ENCODE results near the gene FAM222A.

The FAM222A gene

DNA sequence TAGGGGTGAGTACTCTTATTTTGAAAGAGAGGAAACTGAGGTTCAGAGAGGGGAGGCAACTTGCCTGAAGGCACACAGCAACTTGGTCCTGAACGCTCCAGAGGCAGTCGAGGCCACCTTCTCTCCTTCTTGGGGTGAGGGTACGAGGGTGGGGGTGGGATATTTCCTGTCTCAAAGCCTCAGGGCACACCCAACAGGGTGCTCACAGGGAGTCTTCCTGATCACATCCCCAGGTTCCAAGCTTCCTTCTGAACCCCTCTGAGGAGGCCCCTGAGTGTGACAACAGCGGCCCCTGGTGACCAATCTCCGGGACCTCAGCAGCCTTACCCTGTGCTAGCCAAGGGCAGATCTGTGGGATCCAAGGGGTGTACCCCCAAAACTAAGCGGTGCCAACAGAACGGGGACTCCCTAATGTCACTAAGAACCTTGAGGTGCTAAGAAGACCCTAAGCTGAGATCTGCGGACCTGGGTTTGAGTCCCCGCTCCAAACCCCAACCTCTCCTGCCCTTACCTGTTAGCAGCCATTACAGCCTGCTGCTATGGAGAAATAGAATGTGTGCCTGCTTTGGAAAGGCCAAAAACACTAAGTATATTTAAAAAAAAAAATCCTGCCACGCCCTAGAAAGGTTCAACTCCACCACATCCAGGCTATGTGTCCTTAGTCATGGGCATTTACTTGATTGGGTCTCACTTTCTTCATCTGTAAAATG, 61.7 kb downstream of the FAM222A start:
- DNase-seq = peak; percentile 78

DNA sequence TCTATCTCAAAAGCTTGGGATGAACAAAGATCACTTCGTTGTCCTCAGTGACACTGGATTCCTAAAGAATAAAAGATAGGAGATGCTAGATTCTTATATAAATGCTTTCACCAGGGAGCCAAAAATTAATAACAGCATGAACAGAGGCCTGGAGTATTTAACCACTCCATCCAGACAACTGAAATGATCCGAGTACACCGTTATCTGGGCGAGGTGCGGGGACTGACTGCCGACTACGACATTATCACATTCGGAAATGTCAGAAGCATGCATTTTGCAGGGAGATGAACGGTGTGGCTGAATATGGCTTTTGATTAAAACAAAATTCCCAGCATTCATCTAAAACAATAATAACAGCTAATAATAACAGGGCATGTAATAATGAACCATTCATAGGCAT, 63.0 kb downstream of the FAM222A start:
- DNase-seq = no peak

DNA sequence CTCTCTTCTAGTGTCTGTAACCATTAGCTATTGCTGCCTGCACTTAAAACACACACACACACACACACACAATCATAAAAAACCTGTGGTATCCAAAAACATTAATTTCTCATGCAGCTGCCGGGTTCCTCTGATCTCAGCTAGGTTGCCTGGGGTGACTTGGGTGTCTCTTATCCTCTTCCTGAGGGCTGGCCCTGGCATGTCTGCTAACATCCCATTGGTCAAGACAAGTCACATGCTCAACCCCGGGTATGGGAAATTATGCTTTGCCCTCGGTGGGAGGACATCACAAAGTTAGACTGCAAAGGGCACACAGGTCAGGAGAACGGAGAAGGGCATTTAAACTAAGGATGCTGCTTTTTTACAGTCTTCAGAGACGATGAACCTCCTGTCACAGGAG, 63.9 kb downstream of the FAM222A start:
- no peak for DNase-seq

DNA sequence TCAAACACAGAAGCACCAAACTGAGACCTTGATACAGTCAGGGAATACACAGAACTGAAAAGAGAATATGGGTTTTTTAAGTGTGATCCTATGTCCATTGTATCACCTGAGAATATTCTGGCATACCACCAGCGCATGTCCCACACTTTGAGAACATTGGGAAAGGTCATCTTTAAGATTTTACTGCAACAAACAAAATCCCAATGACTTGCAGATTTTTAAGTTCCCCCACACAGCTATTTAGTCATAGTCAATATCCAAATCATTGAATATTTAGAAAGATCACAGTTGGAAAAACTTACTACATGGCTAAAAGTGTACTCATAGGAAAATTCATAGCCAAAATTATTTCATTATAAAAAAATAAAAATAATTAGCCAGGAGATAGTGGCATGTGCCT, 65.1 kb downstream of the FAM222A start:
- no peak for DNase-seq

DNA sequence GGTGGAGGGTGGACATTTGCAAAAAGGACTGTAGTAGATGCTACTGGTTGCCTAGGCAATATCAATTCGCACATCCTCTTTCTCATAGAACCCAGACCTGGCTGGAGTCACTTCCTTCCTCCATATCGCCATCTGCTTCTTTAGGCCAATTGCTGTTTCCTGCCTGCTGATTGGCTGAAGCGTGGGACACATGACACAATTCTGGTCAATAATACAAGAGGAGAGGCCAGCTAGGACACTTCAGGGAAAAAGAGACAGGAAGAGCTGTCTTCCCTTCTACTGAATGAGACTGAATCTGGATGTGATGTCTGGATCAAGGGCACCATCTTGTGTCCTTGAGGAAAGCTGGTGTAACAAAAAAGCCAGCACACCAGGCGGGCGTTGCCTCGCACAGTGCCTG, 65.8 kb downstream of the FAM222A start:
- no peak for DNase-seq

DNA sequence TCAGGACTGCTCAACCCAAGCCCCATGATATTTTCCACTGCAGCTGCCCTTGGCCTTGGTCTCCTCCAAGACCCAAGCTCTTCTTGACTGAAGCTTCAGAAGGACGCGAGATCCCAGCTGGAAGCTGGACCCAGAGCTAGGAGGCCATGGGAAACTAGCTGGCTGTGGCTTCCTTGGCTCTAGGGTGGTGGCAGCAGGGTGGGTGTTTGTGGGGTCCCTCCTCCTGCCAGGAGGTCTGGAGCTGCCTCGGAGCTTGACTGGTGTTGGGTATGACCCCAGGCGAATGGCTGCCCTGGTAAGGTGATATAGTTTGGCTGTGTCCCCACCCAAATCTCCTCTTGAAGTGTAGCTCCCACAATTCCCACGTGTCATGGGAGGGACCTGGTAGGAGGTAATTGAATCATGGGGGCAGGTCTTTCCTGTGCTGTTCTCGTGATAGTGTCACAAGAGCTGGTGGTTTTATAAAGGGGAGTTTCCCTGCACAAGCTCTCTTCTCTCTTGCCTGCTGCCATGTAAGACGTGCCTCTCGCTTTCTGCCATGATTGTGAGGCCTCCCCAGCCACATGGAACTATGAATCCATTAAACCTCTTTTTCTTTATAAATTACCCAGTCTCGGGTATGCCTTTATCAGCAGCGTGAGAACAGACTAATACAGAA, 68.2 kb downstream of the FAM222A start:
- no peak for DNase-seq

DNA sequence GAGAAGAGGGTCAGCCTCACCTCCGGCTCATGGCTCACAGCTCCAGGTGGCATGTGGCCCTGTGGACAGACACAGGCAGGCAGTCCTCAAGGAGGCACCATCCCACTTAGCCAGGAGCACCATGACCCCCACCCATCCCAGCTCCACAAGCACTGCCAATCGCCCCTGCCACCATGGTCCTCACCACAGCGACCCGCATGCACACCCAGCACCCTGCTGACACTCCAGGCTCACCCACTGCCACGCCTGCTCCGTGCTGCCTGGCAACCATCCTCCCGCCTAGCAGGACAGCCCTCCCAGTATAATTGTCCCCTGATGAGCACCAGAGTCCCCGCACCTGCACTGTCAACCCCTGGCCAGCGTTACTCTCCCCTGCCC, 68.7 kb downstream of the FAM222A start:
- no peak for DNase-seq

DNA sequence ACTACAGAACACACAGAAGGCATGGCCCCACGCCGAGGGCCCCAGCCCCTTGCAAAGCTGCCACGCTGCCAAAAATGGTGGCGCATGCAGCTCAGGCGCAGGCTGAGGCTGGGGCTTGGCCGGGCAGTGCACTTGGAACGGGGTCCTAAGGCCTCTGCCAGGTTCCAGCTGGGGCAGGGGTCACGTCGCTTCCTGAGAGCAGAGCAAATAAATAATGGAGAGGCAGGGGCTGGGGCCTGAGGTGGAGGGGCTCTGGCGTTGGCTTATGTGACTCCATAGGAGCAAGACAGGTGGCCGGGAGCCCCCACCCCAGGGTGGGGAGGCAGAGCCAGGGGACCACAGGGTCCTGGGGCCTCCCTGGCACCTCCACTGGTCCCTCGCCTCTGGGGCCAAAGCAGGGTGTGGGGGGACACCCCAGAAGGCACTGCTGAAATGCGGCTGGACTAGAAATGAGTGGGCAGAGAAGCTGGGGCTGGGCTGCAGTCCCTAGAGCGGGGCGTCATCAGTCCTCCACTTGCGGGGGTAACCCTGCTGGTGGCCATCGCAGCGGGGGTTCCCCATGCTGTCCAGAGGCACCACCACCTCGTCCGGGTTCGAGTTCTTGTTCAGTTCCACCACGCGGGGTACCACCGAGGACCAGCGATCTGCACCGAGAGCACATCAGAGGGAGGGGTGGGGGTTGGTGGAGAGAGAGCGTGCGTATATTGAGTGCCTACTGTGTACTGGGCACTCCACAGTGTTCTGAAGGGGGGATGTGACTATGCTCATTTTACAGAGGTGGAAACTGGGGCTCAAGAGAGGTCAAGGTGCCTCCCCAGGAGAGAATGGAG, 69.7 kb downstream of the FAM222A start:
- DNase-seq = no peak

DNA sequence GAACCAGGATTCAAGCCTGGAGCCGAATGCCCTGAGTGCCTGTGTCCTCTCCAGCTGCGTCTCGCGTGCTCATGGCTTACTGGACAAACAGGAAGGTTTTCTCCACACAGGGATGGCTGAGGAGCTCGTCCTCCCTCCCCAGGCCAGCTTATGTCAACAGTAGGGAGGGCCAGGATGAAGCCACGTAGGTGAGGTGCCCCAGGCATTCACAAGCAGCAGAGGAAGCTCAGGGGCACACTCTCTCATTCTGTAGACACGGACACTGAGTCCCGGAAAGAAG, 70.3 kb downstream of the FAM222A start:
- DNase-seq = no peak

DNA sequence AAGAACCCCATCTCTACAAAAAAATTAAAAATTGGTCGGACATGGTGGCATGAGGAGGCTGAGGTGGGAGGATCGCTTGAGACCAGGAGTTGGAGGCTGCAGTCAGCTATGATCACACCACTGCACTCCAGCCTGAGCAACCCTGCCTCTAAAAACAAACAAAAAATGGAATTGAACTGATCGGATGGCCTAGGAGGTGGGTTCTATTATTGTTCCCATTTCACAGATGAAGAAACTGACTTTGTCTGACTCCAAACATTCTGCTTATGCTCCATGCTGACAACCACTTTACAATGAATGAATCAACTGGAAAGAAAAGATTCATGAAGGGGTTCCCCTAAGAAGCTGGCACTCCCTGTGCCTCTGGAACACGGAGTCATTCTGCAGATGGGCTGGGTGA, 72.2 kb downstream of the FAM222A start:
- DNase-seq = no peak

DNA sequence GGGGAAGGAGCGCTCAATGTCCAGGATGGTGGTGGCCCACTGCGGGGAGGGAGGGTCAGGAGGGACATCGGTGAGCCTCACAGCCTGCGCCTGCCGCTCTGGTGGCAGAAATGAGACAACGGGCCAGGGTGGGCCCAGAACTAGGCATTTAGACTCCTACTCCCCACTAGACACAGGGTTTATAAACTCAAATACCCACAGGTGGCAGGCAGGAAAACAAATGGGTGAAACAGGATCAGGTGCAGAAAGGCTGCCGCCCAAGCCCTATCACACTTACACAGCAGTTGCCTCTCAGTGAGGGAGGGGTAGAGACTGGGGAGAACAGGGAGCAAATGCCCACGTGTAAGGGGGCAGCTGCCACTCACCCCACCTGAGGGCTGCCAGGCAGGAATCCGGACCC, 73.2 kb downstream of the FAM222A start:
- no peak for DNase-seq

DNA sequence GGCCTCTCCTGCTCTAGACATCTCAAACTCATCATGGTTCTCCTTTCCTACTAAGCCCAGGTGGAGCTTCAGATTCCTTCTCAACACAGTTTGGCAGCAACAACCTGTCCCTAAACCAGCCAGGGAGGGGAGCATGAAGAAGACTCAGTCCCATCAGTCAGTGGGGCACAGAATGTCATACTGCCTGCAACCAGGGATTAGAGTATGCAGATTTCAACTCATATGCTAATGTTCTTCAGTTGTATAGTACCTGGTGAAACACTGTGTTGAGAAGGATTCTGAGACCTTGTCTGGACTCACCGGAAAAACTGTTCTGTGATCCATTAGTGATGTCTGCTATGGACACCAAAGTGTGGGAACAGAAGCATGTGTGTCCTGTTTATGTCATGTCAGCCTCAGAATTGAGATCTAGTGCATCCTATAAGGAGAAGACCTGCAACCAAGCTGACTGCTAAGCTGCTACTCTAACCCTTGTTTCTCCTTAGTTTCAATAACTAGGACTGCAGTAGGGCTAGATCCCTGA, 76.0 kb downstream of the FAM222A start:
- no peak for DNase-seq

DNA sequence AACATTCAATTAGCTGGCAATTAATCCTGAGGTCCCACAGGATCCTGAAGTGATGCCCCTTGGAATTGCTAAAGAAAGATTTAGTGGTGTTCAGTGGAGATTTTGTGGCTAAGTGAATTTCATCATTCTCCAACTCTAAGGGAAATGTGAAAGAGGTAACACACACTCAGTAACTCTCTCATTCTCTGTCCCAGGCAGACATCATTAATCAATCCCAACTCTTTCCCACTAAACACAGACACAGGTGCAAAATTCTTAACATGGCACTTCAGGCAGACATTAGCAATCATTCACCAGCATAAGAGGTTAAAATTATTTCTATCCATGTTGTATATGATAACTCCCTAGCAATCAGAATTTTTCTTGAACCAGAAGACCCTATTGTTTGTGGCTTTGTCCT, 79.4 kb downstream of the FAM222A start:
- no peak for DNase-seq

DNA sequence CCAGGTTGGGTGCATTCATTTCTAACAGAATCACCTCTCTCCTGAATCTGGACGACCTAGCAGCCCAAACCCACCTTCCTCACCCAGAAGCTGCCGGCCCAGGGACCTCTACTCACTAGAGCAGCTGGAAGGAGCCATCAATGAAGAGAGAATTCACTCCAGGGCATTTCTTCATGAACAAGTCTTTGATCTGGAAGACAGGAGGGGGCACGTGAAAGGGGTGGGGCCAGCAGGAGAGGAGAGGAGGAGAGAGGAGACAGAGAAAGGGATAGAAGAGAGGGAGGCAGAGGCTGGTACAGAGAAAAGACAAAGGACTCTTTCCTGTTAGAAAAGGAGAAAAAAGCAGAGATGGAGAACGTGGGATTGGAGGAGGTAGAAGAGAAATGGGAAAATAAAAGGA, 79.8 kb downstream of the FAM222A start:
- no peak for DNase-seq

DNA sequence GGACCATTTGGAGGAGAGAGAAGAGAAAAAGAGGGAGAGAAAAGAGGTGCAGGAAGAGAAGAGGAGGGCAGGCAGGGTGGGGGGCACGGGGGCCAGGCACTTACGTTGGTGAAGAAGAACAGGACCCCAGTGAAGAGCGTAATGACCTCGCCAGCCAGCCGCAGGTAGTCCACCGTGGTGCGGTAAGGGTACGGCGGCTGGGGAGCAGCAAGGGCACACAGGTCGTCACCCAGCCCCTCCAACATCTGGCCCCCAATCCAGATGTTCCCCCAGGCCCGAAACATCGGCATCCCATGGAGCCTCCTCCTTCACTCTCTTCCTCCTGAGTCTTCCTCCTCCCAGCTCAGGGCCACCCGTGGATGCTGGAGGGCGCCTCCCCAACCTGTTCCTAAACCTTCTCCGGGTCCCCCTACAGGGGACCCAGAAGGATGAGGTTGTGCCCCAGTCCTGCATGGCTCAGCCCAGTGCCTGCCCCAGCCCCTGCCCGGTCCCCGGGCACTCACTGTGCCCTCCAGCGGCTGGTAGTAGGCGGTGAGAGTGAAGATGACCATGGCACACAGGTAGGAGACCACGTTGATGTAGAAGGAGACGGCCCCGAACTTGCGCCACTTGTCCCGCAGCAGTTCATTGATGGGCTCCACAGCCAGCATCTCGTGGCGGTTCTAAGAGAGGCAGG, 80.3 kb downstream of the FAM222A start:
- no peak for DNase-seq

DNA sequence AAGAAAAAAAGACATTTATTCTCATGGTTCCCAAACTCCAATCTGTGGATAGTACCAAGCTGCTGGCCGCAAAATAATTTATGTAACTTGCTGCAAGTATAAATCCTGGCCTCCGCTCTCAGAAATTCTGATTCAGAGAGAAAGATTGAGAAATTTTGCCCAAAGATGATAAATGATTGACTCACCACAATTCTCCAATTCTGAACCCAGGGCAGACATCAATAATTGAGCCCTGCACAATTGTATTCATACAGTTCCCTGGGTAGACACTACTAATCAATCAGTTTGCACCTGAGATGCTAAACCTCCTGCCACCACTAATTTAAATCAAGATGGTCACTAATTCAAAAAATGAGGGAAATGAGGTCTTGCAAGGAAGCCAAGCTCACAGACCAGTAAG, 81.4 kb downstream of the FAM222A start:
- DNase-seq = no peak

DNA sequence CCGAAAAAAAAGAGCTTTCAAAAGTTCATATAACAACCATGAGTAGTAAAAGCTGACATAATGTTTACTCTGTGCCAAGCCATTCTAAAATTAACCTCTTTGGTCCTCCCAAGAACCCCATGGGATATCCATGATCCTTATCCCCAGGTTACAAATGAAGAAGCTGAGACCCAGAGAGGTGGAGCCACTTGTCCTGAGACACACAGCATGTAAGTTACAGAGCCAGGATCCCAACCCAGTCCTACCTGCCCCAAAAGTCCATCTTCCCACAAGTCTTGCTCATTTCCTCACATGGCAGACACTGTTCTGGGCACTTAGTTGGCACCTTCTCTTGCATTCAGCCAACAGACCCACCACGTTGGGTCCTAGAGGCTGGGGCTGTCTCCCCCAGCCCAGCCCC, 82.4 kb downstream of the FAM222A start:
- DNase-seq = no peak

DNA sequence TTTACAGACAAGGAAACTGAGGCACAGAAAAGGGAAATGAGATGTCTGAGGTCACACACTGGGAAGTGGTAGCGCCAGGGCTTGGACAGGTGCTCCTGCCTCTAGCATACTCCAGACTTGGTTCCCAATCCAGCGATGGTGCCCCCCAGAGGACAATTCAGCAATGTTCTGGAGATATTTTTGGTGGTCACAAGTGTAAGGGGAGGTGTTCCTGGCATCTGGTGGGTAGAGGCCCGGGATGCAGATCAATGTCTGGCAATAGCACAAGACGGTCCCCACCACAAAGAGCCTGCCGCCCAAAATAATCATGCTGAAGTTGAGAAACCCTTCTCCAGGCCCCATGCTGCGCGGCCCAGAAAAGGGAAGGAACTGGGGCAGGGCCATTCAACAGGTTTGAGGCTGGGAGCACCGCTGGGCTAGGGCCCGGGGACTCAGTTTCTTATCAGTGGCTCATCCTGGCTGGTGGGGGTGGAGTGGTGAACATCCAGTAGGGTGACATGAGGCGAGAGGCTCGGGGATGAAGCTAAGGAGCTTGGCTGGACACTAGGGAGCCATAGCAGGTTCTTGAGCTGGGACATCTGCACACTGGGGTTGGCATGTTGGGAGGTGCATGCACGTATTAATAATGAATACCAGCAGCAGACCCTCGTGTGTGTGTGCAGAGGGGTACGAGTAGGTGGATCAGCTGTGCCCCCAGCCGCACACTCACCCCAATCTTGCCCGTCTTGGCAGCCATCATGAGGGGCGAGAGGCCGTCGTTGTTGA, 84.5 kb downstream of the FAM222A start:
- no peak for DNase-seq

DNA sequence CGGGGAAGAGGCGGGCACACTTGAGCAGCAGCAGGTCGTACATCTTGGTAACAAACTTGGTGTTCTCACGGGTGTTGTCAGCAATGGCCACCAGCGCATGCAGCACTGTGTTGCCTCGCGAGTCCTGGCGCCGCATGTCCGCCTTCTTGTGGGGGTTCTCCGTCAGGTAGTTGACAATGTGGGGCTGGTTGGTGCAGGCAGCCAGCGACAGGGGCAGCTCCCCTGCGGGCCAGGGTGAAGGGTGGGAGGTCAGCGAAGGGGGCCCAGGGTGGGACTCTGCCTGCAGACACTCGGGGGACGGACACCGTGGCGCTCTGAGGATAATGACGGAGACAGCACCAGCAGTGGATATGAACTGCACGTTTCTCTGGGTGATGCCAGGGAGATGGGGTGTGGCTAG, 85.1 kb downstream of the FAM222A start:
- no peak for DNase-seq

DNA sequence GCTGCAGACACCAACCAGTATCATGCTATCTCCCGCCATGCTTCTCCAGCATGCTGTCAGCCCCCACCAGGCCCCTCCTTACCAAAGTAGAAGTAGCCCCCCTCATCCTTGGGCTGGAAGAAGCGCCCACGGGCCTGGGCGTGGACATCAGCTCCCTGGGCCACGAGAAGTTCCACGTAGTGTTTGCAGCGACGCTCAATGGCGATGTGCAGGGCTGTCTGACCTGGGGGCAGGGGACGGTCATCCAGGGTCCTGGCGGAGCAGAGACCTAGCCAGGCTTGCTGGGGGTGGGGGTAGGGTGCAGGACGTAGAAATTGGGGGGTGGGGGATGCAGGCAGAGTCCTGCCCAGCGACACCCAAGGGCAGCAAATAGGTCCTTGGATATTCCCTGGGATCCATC, 86.9 kb downstream of the FAM222A start:
- no peak for DNase-seq

DNA sequence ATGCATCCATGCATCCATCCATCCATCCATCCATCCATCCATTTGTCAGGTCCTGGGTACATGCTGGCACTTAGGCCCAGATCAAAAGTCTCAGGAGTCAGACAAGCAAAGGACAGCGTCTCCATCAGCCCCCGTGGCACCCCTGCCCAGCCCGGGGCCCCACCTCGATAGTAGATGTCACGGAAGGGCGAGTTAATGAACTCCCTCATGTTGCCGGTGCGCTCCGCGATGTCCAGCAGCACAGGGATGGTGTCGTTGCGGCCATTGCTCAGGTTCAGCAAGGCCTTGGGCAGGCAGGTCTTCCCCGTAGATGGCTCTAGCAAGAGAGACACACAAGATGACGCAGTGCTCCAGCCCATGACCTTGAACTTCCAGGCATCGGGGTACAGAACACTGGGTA, 89.2 kb downstream of the FAM222A start:
- no peak for DNase-seq

DNA sequence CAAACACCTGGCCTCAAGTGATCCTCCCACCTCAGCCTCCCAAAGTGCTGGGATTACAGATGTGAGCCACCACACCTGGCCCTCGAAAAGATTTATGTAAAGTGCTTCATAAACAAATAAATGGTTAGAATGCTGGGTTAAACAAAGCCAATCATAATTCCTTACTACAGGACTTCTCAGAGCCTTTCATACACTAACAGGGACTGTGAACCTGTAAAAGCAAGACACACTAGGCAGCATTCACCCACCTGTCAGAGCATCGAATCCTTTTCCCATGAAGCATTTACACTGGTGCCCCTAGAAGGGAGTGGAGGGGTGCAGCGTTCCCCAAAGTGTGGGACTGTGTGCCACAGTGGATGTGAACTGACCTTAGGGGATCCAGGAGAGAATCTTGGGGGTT, 90.1 kb downstream of the FAM222A start:
- no peak for DNase-seq
